GM20431 (cell line): Measurements from ENCODE around the gene SARS2.

Experiments used
- in situ Hi-C: fragments of 300-500 bp; cut with MseI, MboI; formaldehyde crosslinking; loops from one replicate; pipeline ENCODE4 v1.15.0; 2020; ENCODE audit warnings: low sequenced_read_pairs; ENCODE audit not compliant: unreplicated experiment

The SARS2 gene

GRCh38 chr19:38919837-38920601 is 10.5 kb downstream of the SARS2 start:
- in situ Hi-C loops, result no loop called here

DNA sequence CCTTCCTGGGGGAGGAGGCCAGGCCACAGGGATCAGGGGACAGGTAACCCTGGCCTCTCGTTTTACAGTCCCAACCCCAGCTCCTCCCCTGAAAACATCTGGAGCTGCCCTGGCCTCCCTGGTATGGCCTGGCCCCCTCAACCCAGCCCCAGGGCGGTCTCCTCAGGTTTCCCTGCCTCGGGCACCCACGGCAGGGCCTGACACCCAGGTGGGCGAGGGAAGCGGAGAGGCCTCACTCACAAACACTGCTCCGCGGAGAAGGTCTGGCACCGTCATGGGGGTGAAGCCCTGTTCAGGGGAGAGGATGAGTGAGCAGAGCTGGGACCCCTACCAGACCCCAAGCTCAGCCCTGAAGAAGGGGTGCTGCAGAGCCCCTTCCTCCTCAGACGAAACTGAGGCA is 12.0 kb downstream of the SARS2 start:
- in situ Hi-C loops, result no loop called here

DNA sequence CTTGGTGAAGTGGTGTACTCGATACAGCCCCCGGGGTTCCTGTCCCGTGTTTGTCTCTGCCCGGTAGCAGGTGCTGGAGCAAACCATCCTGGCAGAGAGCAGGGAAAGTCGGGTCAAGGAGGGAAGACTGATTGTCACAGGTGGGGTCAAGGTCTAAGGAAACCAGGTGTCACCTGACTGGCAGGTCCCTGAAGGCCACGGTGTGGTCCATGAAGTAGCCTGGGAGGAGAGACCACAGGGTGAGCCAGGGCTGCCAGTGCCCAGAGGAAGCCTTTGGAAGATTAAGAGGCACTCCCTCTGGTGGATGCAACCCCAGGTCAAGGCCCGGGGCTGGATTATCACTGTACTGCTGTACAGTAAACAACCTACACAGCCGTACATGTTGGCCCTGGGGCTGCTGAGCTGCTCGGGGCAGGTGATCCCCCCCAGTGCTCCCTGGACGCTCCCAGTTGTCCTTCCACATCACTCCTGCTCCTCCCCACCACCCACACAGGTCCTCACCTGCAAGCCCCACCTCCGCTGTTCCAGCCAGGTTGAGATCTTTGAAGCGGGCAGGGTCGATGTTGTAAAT is 12.6 kb downstream of the SARS2 start:
- in situ Hi-C loops, result no loop called here

DNA sequence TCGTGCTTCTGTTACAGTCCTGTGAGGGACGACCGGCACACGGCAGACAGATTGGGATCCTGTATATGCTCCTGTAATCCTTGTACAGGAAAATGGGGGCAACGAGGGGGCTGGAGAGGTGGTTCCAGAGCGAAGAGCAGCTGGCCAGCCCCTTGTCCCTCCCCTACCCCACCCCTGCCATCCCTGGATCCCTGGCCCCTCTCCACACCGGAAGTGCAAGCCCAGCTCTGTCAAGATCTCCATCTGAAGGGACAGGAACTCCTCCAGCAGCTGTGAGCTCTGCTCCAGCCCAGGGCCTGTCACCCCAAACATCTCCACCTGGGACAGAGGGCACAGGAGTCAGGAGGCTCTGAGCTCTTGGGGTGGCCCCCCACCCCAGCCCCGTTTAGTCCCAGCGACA is 13.0 kb downstream of the SARS2 start:
- in situ Hi-C loops, result no loop called here

- in situ Hi-C loops, result no loop called here
Observed at GRCh38 chr19:38915329-38916321, 14.9 kb downstream of the SARS2 start.

GRCh38 chr19:38913958-38914357 is 16.6 kb downstream of the SARS2 start:
- in situ Hi-C loops, result no loop called here

DNA sequence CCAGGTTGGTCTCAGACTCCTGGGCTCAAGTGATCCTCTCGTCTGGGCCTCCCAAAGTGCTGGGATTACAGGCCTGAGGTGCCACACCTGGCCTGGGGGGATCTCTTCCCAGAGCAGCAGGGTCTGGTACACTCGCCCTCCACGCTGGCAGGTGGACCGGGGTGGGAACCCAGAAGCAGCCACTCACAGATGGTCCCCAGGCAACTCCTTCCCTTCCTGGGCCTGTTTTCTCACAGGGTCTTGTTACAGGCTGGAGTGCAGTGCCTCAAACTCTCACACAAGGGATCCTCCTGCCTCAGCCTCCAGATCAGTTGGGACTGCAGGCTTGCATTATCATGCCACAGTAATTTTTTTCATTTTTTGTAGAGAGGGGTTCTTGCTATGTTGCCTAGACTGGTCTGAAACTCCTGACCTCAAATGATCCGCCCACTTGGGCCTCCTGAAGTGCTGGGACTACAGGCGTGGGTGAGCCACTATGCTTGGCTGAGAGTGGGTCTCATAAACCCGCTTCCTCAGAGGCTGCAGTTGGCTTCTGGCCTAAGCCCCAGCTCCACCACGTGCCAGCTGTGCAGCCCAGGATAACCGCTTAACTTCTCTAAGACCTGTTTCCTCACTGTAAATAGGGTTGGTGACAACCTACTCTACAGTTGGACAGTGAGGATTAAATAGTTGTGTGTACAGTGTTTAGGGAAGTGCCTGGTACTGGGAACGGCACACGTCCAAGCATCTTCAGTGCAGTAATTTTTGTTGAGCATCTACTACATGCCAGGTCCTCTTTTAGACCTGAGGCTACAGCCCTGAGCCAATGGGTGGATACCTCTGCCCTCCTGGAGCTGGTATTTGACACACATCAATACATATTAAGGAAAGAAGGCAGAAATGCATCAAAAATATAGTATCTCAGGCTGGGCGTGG is 17.7 kb downstream of the SARS2 start:
- in situ Hi-C loops, result no loop called here

GRCh38 chr19:38911388-38912001 is 19.1 kb downstream of the SARS2 start:
- in situ Hi-C loops, result no loop called here

GRCh38 chr19:38910488-38910887 is 20.1 kb downstream of the SARS2 start:
- in situ Hi-C loops, result no loop called here

DNA sequence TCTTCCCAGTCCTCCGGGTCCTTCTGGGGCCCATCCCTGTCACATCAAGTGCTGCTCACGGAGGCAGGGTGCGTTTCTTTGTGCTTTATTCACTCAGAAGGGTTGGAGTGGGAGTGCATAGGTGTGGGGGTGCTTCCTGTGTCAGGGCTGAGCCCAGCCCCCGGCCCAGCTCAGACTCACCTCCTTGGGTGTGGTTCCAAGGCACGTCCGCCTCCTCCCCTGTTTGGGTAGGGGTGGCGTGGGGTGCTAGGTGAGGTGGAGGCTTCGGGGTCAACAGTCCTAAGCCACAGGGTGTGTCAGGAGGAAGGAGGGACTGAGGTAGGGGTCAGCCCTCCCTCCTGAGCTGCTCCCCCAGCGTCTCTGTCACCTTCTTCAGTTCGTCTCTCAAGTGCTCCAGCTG is 21.7 kb downstream of the SARS2 start:
- in situ Hi-C loops, result no loop called here

DNA sequence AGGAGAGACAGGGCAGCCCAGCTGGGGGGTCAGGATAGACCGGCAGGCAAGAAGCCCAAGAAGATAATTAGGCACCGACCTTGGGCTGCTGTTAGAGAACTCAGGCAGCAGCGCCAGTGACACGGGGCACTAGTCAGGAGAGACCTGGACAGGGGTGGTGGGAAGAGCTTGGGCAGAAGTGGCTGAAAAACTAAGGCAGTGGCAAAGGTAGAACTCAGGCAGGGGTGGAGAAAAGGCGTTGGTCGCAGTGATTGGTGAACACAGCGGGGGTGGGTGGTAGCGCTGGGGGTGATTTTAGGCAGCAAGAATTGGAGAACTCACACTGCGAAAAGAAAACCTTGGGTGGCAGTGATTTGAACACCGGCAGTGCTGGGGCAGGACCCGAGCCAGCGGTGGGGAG is 22.9 kb downstream of the SARS2 start:
- in situ Hi-C loops, result no loop called here

DNA sequence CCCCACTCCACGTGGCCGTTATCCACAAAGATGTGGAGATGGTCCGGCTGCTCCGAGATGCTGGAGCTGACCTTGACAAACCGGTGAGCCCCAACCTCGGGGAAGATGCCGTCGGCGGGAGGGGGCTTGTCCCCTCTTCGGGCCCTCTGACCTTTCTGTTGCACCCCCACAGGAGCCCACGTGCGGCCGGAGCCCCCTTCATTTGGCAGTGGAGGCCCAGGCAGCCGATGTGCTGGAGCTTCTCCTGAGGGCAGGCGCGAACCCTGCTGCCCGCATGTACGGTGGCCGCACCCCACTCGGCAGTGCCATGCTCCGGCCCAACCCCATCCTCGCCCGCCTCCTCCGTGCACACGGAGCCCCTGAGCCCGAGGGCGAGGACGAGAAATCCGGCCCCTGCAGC is 23.3 kb downstream of the SARS2 start:
- in situ Hi-C loops, result no loop called here

GRCh38 chr19:38905620-38906019 is 24.9 kb downstream of the SARS2 start:
- in situ Hi-C loops, result no loop called here

DNA sequence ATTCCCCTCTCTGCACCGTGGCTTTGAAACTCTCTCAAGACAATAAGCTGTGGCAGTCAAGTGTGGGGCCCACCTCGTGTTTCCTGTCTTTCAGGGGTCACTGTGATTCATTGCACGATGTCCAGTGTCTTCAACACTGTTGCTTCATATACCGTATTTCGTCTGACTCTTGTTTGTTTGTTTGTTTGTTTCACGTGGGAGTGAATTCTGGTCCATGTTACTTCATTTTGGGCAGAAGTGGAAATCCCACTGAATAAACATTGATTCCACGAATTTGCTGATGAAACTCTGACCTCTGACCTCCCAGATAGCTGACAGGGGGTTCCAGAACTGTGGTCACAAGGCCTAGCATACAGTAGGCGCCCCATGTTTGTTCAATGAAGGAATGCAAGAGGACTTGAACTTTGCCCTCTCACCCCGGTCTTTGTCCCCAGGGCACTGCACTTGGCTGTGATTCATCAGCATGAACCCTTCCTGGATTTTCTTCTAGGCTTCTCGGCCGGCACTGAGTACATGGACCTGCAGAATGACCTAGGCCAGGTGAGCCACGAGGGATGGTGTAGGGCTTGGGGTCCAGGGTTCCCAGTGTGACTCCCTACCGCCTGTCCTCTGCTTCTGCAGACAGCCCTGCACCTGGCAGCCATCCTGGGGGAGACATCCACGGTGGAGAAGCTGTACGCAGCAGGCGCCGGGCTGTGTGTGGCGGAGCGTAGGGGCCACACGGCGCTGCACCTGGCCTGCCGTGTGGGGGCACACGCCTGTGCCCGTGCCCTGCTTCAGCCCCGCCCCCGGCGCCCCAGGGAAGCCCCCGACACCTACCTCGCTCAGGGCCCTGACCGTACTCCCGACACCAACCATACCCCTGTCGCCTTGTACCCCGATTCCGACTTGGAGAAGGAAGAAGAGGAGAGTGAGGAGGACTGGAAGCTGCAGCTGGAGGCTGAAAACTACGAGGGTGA is 25.7 kb downstream of the SARS2 start:
- in situ Hi-C loops, result no loop called here

DNA sequence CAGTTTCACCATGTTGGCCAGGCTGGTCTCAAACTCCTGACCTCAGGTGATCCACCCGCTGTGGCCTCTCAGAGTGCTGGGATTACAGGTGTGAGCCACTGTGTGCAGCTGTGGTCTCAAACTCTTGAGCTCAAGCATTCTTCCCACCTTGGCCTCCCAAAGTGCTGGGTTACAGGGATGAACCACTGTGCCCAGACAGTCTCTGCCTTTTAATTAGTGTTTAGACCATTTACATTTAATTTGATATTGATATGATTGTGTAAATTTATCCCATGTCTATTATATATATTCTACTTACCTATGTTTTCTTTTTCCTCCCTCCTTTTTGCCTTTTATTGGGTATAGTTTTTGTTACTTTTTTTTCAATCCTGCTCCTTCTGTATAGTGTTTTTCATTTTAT is 28.9 kb downstream of the SARS2 start:
- in situ Hi-C loops, result no loop called here

DNA sequence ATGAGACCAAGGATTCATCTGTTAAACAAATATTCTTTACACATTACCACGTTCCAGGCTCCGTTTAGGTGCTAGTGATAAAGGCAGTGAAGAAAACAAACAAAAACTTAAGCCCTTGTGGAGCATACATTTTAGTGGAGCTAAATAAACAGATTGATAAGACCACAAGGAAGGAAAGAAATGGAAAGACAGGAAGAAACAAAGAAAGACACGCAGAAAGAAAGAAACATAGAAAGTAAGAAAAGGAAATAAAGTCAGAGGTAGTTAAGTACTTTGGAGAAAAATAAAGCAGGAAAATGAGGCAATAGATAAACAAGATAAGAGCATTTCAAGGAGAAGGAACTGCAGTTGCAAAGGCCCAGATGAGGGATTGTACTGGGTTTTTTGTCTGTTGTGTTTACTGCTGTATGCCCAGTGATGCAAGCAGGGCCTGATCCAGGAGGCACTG is 29.8 kb downstream of the SARS2 start:
- in situ Hi-C loops, result no loop called here

DNA sequence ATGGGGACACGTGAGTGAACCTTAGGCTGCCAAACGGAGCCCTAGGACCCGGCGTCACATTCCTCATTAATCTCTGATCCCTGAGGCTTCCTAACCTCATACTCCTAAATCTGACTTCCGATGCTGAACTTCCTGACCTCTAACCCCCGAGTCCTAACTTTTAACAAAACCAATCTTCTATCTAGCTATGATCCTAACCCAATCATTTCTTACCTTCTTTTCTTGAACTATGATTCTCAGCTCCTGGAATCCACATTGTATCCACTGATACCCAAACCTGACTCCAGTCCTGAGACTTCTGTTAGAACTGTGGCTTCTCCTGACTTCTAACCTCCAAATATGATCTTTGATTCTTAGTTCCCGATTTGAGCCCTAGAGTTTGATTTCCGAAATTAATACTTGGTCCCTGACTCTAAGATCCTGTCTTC is 30.3 kb downstream of the SARS2 start:
- in situ Hi-C loops, result no loop called here
